ENCODE results near the gene CXCL1.

CXCL1 gene

GRCh38 chr4:73868206-73869129, 725 bp upstream of the CXCL1 start:
- no peak for DNase-seq (ENCODE audit: insufficient read length, low spot score)
- TF ChIP-seq PAX5 (IDR thresholded peaks at IDR 0.05; ENCODE audit: insufficient read depth, low read length, severe bottlenecking) (no peak), POLR2A (IDR thresholded peaks at IDR 0.05; ENCODE audit: low read depth, low read length) (no peak), POLR2AphosphoS5 (IDR thresholded peaks at IDR 0.05; ENCODE audit: low read depth, low read length) (no peak), TAF1 (IDR thresholded peaks at IDR 0.05; ENCODE audit: low read depth, low read length) (no peak), POU2F2 (IDR thresholded peaks at IDR 0.05; ENCODE audit: low read depth, low read length) (no peak), SPI1 (IDR thresholded peaks at IDR 0.05; ENCODE audit: low read depth, low read length) (no peak)
- FAIRE-seq = no peak

GRCh38 chr4:73870260-73870659, 1.1 kb downstream of the CXCL1 start:
- no peak for TF ChIP-seq TAF1 (IDR thresholded peaks at IDR 0.05; ENCODE audit: low read depth, low read length)
- TF ChIP-seq POU2F2 (IDR thresholded peaks at IDR 0.05; ENCODE audit: low read depth, low read length) = no peak
- TF ChIP-seq POLR2AphosphoS5 (IDR thresholded peaks at IDR 0.05; ENCODE audit: low read depth, low read length) = no peak
- no peak for TF ChIP-seq PAX5 (IDR thresholded peaks at IDR 0.05; ENCODE audit: insufficient read depth, low read length, severe bottlenecking)
- TF ChIP-seq SPI1 (IDR thresholded peaks at IDR 0.05; ENCODE audit: low read depth, low read length) = no peak
- no peak for TF ChIP-seq POLR2A (IDR thresholded peaks at IDR 0.05; ENCODE audit: low read depth, low read length)
- FAIRE-seq (no peak), DNase-seq (ENCODE audit: insufficient read length, low spot score) (no peak)

- no peak for DNase-seq (ENCODE audit: insufficient read length, low spot score)
- TF ChIP-seq POU2F2 (IDR thresholded peaks at IDR 0.05; ENCODE audit: low read depth, low read length) (no peak), POLR2A (IDR thresholded peaks at IDR 0.05; ENCODE audit: low read depth, low read length) (no peak), PAX5 (IDR thresholded peaks at IDR 0.05; ENCODE audit: insufficient read depth, low read length, severe bottlenecking) (no peak), TAF1 (IDR thresholded peaks at IDR 0.05; ENCODE audit: low read depth, low read length) (no peak), SPI1 (IDR thresholded peaks at IDR 0.05; ENCODE audit: low read depth, low read length) (no peak), POLR2AphosphoS5 (IDR thresholded peaks at IDR 0.05; ENCODE audit: low read depth, low read length) (no peak)
- no peak for FAIRE-seq
Observed at GRCh38 chr4:73870768-73871167, 1.6 kb downstream of the CXCL1 start.

- FAIRE-seq (no peak), DNase-seq (ENCODE audit: insufficient read length, low spot score) (no peak)
- no peak for TF ChIP-seq POU2F2 (IDR thresholded peaks at IDR 0.05; ENCODE audit: low read depth, low read length)
- no peak for TF ChIP-seq SPI1 (IDR thresholded peaks at IDR 0.05; ENCODE audit: low read depth, low read length)
- TF ChIP-seq TAF1 (IDR thresholded peaks at IDR 0.05; ENCODE audit: low read depth, low read length) = no peak
- no peak for TF ChIP-seq POLR2AphosphoS5 (IDR thresholded peaks at IDR 0.05; ENCODE audit: low read depth, low read length)
- no peak for TF ChIP-seq POLR2A (IDR thresholded peaks at IDR 0.05; ENCODE audit: low read depth, low read length)
- TF ChIP-seq PAX5 (IDR thresholded peaks at IDR 0.05; ENCODE audit: insufficient read depth, low read length, severe bottlenecking) = no peak
Observed at GRCh38 chr4:73871511-73872310, 2.5 kb downstream of the CXCL1 start.

- FAIRE-seq = no peak
- no peak for DNase-seq (ENCODE audit: insufficient read length, low spot score)
- TF ChIP-seq TAF1 (IDR thresholded peaks at IDR 0.05; ENCODE audit: low read depth, low read length) = no peak
- no peak for TF ChIP-seq POLR2A (IDR thresholded peaks at IDR 0.05; ENCODE audit: low read depth, low read length)
- TF ChIP-seq POLR2AphosphoS5 (IDR thresholded peaks at IDR 0.05; ENCODE audit: low read depth, low read length) = no peak
- TF ChIP-seq SPI1 (IDR thresholded peaks at IDR 0.05; ENCODE audit: low read depth, low read length) = no peak
- TF ChIP-seq POU2F2 (IDR thresholded peaks at IDR 0.05; ENCODE audit: low read depth, low read length) = no peak
- no peak for TF ChIP-seq PAX5 (IDR thresholded peaks at IDR 0.05; ENCODE audit: insufficient read depth, low read length, severe bottlenecking)
Observed at GRCh38 chr4:73872316-73873108, 3.3 kb downstream of the CXCL1 start.

GRCh38 chr4:73874386-73874785, 5.2 kb downstream of the CXCL1 start:
- DNase-seq (ENCODE audit: insufficient read length, low spot score) = no peak
- FAIRE-seq = no peak
- no peak for TF ChIP-seq PAX5 (IDR thresholded peaks at IDR 0.05; ENCODE audit: insufficient read depth, low read length, severe bottlenecking)
- no peak for TF ChIP-seq POLR2AphosphoS5 (IDR thresholded peaks at IDR 0.05; ENCODE audit: low read depth, low read length)
- no peak for TF ChIP-seq SPI1 (IDR thresholded peaks at IDR 0.05; ENCODE audit: low read depth, low read length)

GRCh38 chr4:73875401-73875800, 6.2 kb downstream of the CXCL1 start:
- FAIRE-seq = no peak
- TF ChIP-seq TAF1 (IDR thresholded peaks at IDR 0.05; ENCODE audit: low read depth, low read length) (no peak), POU2F2 (IDR thresholded peaks at IDR 0.05; ENCODE audit: low read depth, low read length) (no peak), POLR2A (IDR thresholded peaks at IDR 0.05; ENCODE audit: low read depth, low read length) (no peak), POLR2AphosphoS5 (IDR thresholded peaks at IDR 0.05; ENCODE audit: low read depth, low read length) (no peak), PAX5 (IDR thresholded peaks at IDR 0.05; ENCODE audit: insufficient read depth, low read length, severe bottlenecking) (no peak), SPI1 (IDR thresholded peaks at IDR 0.05; ENCODE audit: low read depth, low read length) (no peak)

GRCh38 chr4:73883306-73883705, 14.1 kb downstream of the CXCL1 start:
- DNase-seq (ENCODE audit: insufficient read length, low spot score) = no peak
- TF ChIP-seq TAF1 (IDR thresholded peaks at IDR 0.05; ENCODE audit: low read depth, low read length) (no peak), PAX5 (IDR thresholded peaks at IDR 0.05; ENCODE audit: insufficient read depth, low read length, severe bottlenecking) (no peak), POLR2AphosphoS5 (IDR thresholded peaks at IDR 0.05; ENCODE audit: low read depth, low read length) (no peak), POU2F2 (IDR thresholded peaks at IDR 0.05; ENCODE audit: low read depth, low read length) (no peak), SPI1 (IDR thresholded peaks at IDR 0.05; ENCODE audit: low read depth, low read length) (no peak), POLR2A (IDR thresholded peaks at IDR 0.05; ENCODE audit: low read depth, low read length) (no peak)

More at GRCh38 chr4:73875401-73875800, 6.2 kb downstream of the CXCL1 start:
- DNase-seq (ENCODE audit: insufficient read length, low spot score) = no peak

More at GRCh38 chr4:73883306-73883705, 14.1 kb downstream of the CXCL1 start:
- no peak for FAIRE-seq

Measured in GM12891 (cell line).